GM19328 (cell line): ENCODE data around the gene FFAR1.

Source experiments
- ATAC-seq: cut with Tn5 transposase; IDR thresholded peaks from one replicate; pipeline ENCODE4 v1.9.1; 2021; ENCODE audit warnings: mild to moderate bottlenecking, moderate library complexity; ENCODE audit not compliant: unreplicated experiment

Gene FFAR1

DNA sequence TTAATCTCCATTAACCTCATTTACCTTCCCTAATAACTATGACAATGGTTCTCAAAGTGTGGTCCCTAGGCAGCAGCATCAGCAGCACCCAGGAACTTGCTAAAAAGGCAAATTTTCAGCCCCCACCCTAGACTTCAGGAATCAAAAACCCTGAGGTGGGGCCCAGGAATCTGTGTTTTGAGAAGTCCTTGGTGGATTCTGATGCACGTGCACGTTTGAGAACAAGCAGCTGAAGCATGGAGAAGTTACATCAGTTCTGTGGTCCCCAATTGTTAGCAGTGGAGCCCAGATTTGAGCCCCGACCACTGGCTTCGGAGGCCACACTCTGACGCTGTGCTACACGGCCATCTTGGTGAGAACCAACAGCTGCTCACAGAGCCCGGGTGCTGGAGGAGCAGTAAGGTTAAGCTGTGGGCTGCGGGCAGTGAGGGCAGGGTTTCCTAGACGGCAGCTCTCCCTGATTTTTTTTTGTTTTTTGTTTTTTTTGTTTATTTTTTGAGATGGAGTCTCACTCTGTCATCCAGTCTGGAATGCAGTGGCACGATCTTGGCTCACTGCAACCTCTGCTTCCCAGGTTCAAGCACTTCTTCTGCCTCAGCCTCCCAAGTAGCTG, 32.7 kb upstream of the FFAR1 start:
- ATAC-seq = no peak

DNA sequence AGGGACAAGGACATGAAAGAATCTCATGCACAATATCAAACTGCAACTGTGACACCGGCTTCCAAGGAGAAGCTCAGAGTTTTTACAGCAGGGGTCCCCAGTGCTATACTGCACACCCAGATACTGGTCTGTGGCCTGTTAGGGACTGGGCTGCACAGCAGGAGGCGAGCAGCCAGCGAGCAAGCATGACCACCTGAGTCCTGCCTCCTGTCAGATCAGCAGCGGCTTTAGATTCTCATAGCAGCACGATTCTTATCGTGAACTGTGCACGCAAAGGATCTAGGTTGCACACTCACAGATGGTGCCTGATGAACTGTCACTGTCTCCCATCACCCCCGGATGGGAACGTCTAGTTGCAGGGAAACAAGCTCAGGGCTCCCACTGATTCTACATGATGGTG, 31.8 kb upstream of the FFAR1 start:
- no peak for ATAC-seq

DNA sequence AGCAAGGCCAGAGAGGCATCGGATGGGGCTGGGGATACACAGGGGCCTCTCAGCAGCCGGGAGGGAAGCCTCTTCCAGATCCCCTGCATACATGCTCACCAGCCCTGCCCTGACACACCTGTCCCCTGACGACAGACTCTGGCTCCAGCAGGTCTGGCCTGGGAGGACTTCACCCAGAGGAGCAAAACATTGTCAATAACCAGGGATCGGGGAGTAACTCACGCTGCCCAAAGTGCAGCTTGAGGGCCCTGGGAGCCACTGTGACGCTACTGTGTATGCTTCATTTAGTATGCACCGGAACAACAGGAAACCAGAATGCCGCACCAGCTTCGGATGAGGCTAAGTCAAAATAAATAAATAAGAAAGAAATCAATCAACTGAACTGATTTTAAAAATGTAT, 31.1 kb upstream of the FFAR1 start:
- ATAC-seq = no peak

DNA sequence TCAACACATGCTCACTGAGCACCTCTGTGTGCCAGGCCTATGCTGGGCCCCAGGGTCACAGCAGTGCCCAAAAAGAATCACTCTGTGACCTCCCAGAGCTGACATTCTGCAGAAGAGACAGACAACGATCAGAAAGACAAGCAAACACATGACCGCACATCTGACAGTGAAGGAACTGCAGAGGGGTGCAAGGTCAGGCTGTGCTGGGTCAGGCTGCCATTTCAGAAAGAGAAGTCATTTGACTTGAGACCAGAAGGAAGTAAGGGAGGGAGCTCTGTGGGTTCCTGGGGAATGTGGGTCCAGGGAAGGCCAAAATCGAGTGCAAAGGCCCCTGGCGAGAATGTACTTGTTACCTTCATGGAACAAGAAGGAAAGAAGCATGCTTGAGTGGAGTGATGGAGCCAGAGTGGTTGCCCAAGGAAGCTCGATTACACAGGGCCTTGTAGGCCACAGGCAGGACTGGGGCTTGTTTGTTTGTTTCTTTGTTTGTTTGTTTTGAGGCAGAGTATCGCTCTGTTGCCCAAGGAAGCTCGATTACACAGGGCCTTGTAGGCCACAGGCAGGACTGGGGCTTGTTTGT, 30.1 kb upstream of the FFAR1 start:
- no peak for ATAC-seq

DNA sequence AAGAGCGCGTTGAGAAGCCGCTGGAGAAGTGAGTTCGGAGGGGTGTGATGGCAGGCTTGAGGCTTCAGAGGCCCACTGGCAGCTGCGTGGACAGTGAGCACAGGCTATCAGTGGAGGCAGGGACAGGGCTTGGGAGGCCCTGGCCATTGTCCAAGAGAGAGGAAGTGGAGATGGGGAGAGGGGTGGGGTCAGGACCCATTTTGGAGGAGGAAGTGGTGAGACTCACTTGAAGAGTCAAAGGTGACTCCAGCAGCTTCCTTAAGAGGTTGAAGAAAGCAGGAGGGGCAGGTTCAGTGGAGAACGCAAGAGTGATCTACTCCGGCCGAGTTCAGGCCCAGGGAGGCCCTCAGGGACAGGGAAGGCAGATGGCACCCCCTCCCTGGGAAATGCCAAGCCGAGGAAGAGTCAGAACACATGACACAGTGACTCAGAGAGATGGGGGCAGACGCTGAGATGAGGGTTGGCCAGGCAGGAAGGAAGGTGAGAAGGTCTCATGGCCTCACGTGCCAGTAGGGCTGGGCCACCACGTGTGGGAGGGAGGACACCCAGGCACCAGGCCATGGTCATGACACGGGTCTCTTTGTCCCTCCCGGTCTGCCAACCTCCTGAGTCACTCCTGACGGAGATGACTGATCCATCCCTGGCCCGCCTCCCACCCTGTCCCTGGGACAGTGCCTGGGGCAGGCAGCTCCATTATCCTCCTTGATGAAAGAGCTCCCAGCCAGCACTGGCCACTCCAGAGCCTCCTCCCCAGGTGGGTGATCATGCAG, 28.8 kb upstream of the FFAR1 start:
- ATAC-seq = no peak

DNA sequence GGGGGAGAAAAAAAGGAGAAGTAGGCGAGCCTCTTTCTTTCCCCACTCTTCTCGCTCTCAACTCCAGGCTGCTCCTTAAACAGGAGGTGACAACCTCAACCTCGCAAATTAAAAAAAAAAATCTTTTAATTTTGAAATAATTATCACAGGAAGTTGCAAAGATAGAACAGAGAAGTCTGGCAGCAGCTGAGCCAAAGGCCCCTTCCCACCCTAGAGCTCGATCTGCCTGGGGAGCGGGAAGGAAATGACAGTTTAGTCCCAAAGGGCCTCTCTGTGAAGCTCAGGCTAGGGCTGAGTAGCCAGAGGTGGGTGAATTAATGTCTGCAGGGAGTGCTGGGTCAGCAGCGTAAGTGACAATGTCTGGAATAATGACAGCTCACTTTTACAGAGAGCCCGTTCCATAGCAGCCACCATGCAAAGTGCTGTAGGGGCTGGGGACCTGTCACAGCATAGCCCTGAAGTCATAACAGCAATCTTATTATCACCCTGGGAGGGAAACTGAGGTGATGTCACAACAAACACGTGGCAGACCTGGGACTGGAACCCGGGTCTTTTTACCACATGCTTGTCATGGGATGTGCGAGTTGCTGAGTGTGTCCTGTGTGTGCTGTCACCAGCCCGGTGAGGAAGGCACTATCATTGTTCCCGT, 27.5 kb upstream of the FFAR1 start:
- ATAC-seq = no peak

DNA sequence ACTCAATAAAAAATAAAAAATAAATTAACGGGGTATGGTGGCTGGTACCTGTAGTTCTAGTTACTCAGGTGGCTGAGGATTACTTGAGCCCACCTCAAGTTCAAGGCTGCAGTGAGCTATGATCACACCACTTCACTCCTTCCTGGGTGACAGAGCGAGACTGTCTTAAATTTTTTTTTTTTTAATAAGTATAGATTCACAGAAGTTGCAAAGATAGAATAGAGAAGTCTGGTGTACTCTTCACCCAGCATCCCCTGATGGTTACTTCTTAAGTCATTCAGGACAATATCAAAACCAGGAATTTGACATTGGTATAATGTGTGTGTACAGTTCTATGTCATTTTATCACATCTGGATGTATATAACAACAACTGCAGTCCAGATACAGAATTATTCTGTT, 26.4 kb upstream of the FFAR1 start:
- no peak for ATAC-seq

DNA sequence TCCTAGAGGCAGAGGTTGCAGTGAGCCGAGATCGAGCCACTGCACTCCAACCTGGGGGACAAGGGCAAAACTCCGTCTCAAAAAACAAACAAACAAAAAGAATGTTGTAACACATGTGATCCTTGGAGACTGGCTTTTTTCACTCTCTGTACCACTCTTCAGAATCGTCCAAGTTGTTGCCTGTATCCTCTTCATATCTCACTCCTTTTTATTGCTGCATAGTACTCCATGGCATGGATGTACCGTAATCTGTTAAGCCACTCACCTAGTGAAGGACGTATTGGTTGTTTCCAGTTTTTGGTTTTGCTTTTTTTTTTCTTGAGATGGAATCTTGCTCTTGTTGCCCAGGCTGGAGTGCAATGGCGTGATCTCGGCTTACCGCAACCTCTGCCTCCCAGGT, 25.7 kb upstream of the FFAR1 start:
- ATAC-seq = no peak

DNA sequence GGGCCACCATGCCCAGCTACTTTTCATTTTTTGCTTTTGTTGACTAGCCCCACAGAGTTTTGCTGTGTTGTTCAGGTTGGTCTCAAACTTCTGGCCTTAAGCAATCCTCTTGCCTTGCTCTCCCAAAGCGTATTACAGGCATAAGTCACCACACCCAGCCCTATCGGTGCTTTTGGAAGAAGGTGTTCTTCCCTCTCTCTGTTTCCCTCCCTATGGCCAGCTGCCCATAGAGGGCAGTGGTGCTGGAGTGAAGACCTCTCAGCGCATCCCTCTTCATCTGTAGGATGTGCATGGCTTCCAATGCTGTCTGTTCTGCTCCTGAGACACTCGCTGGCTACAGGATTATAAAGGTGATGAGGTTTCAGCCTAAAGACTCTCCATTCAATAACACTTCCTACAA, 20.1 kb upstream of the FFAR1 start:
- ATAC-seq = no peak

DNA sequence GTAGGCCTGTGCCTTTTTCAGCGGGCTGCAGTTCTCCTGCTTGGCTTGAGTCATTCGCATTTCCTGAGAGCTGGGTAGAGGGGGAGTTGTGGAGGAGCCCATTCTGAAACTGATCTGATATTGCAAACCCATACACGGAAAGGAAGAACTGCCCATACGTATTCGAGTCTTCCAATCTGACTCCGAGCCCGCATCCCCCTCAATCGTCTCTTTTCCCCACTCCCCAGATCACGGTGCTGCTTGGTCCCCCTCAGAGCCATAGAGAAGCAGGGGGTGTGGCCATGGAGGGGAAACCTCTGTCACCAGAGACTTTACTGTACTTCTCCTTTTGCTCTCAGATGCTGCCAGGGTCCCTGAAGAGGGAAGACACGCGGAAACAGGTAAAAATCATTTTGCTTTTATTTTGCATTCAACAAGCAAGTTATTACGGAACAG, 18.8 kb upstream of the FFAR1 start, which contains the start of gene CD22:
Gene CD22, plus strand, starts transcription at position 337 of the 435 bp plus-strand sequence. CDS start 2,854 bp downstream, outside the sequence.
- ATAC-seq = no peak

DNA sequence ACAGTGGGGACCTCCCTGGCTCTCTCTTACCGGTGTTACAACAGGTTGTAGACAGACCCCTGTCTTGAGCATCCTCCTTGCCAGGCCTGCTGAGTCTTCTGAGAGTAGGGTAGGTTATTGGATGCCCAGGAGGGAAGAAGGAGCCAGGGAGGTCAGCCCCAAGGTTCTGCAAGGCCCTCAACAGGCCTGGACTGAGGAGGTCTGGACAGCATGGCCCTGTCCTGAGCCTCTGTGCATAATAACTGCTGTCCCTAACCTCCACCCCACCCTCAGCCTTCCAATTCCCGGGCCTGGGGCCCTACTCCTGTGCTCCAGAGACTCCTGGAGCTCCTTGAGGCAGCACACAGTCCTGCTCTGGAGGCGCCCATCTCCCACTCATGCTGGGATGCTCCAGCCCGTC, 18.4 kb upstream of the FFAR1 start:
- ATAC-seq = no peak

DNA sequence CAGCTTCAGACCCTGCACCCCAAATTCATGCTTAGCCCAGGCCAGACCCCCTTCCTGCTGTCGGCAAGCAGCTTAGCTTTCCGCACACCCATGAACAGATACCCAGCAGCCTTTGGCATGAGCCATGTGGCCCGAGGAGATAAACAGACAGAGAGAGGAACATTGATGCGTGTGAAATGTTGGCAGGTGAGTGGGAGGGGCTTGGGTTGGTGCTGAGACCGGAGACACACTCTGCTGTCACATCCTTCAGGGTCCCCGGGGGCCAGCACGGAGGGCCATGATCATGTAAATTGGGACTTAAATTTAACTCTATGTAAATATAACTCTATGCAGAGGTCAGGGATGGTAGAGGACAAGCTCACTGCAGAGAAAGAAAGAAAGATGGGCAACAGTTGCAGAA, 17.2 kb upstream of the FFAR1 start:
- peak; percentile 55 for ATAC-seq

DNA sequence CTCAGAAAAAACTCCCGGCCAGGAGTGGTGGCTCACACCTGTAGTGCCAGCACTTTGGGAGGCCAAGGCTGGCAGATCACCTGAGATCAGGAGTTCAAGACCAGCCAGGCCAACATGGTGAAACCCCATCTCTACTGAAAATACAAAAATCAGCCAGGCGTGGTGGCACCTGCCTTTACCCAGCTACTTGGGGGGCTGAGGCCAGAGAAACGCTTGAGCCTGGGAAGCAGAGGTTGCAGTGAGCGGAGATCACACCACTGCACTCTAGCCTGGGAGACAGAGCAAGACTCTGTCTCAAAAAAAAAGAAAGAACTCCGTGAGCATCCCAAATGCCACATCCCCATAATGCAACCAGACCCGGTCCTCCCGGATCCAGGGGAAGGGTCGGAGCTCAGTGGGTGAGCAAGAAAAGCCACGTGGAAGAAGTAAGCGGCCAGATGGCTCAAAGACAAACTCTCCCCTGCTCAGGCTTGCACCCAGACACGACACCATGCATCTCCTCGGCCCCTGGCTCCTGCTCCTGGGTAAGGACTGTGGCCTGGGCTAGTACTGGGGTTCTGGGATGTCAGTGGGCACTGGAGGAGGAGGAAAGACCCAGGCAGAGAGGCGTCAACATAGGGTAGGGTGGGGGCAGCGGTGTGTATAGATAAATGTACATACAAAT, 16.0 kb upstream of the FFAR1 start:
- ATAC-seq = no peak

DNA sequence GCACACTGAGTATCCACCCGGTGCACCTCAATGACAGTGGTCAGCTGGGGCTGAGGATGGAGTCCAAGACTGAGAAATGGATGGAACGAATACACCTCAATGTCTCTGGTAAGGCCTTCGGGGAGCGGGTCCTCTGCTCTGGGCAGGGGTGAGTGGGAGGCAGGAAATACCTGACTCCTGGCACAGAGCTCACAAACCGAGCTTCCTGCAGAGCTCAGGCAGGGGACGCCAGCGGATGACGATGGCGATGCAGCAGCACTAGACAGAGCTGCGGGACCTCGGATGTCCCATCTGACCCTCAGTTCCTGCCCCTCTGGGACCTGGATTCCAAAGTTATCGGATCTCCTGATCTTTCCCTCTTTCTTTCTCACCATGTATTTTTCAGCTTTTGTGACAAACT, 14.9 kb upstream of the FFAR1 start:
- no peak for ATAC-seq

DNA sequence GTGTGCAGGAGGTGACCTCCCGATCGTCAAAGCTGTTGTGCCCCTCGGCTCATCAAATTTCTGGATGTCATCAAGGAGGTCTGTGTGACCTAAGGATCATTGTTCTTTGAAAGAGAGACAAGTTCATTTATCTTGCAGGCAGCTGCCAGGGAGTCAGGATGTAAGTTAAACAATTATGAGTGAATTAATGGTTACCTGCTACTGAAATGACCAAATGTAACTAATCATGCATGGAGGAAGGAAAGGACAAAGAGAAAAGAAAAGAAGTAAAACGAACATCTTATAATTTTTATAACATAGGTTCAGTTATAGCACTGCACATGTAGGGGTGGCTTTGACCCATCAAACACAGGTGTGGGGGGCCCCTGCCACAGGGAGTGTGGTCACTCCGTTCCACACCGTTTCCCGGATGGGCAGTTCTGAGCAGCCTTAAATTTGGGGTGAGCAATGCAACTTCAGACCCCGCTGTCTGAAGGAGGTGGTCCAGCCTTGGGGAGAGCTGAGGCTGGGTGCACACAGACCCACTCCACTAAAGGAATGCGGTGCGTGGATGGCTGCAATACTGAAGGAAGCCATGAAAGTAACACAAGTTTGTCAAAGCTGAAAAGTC, 13.5 kb upstream of the FFAR1 start:
- ATAC-seq = no peak

DNA sequence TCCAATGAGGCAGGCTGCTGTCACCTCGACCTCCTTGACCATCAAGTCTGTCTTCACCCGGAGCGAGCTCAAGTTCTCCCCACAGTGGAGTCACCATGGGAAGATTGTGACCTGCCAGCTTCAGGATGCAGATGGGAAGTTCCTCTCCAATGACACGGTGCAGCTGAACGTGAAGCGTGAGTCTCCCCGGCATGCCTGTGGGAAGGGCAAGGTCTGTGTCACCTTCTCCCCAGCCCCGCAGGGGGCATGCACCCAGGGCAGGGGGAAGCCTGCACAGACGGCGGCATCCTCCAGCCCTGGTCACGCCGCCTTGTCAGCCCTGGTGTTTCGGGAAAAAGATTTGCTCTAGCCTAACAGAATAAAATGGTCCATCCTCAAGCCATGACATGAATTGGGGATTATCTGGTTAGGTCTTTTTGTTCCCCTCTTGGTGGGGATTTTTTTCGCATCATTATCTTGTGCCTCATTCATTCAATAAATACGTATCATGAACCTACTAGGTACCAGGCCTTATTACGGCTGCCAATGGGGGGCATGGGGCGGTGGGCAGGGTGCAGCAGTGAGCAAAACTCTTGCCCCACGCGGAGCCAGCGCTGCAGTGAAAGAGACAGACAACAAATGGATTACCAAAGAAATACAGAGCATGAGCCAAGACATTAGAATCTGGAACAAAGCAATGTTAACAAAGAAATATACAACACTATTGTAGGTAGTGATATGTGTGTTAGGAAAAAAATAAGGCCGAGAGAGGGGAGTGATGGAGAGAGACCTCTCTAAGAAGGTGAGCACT, 11.3 kb upstream of the FFAR1 start:
- ATAC-seq = no peak

DNA sequence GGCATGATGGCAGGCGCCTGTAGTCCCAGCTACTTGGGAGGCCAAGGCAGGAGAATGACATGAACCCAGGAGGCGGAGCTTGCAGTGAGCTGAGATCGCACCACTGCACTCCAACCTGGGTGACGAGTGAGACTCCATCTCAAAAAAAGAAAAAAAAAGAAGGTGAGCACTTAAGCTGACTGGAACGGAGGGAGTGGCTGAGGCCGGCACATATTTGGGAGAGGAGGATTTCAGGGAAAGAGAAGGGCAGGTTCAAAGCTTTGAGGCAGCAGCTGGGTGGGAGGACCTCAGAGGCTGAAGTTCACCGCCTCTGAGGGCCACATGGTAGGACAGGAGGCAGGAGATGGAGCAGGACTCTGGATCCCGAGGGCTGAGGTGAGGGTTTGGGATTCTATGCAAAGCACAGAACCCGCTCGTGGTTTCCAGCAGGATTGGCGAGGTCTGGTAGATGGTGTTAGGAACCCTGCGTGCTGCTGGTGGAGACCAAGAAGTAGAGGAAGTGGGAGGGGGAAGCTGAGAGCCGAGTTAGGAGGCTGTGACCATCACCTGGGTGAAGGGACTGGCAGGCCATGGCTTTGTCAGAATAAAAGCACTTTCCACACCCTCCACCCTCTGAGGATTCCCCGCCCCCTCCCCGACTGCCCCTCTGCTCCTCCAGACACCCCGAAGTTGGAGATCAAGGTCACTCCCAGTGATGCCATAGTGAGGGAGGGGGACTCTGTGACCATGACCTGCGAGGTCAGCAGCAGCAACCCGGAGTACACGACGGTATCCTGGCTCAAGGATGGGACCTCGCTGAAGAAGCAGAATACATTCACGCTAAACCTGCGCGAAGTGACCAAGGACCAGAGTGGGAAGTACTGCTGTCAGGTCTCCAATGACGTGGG, 10.4 kb upstream of the FFAR1 start:
- ATAC-seq = no peak

DNA sequence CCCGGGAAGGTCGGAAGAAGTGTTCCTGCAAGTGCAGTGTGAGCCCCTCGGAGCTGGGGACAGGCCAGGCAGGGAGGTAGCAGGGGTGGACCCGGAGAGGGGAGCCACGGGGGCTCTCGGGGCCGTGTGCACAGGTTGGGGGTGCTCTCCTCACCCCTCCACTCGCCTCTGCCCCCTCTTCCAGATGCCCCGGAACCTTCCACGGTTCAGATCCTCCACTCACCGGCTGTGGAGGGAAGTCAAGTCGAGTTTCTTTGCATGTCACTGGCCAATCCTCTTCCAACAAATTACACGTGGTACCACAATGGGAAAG, 9.8 kb upstream of the FFAR1 start:
- no peak for ATAC-seq

DNA sequence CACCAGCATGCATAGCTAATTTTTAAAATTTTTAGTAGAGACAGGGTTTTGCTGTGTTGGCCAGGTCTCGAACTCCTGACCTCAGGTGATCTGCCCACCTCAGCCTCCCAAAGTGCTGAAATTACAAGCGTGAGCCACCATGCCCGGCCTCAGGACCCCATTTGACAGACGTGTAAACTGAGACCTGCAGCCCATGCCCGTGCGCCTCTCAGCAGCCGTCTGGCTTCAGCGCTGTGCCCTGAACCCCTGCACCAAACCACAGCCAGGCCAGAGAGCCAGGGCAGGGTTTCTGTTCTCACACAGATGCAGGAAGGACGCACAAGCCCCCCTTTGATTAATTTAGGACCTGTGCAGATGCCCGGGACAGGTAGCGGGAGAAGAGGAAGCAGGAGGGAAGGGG, 7.3 kb upstream of the FFAR1 start:
- ATAC-seq = no peak
